HG03196 (cell line): ENCODE measurements around the gene CRABP1.

Experiments
- ATAC-seq: cut with Tn5 transposase; IDR thresholded peaks from one replicate; pipeline ENCODE4 v1.9.1; 2021; ENCODE audit not compliant: unreplicated experiment

CRABP1 gene

GRCh38 chr15:78340231-78341056 is at the start of gene CRABP1:
Gene CRABP1, plus strand, starts transcription at chr15:78340353. Its CDS starts 76 bp downstream, at chr15:78340429.
- no peak for ATAC-seq

DNA sequence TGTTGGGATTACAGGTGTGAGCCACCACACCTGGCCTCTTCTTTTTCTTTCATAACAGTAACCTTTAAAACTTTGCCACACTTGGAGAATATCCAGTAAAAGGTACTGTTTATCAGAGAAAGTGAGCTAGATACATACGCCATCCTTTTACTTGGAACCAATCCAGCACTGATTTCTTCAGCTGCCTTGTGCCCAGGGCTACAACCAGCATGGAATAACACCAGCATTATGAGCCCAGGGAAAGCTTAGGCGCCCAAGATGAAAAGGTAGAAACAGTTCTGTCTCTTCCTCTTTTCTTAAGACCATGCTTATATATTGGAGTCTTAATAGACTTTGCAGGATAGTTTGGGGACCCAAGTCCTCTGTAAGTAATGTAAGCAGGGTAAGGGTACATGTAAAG is 49.1 kb upstream of the CRABP1 start:
- no peak for ATAC-seq

DNA sequence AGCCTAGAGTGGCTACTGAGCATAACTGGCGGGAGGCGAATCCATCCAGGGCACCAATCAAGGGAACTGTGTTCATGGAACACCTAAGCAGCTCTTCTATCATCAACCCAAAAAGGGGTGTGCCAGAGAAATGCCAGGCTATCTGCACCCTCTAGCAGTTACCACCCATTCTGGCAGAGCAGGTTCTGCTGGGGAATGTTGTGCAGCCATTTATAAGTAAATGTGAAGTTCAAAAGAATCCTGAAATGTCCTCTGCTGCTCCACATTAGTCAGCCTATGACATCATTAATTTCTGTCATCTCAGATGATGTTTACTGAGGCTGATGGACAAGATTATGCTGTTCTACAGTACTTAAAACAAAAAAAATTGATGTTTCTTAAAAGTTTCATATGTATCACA is 48.5 kb upstream of the CRABP1 start:
- ATAC-seq, result no peak

- no peak for ATAC-seq
Measured at GRCh38 chr15:78292219-78292618, 47.9 kb upstream of the CRABP1 start.

DNA sequence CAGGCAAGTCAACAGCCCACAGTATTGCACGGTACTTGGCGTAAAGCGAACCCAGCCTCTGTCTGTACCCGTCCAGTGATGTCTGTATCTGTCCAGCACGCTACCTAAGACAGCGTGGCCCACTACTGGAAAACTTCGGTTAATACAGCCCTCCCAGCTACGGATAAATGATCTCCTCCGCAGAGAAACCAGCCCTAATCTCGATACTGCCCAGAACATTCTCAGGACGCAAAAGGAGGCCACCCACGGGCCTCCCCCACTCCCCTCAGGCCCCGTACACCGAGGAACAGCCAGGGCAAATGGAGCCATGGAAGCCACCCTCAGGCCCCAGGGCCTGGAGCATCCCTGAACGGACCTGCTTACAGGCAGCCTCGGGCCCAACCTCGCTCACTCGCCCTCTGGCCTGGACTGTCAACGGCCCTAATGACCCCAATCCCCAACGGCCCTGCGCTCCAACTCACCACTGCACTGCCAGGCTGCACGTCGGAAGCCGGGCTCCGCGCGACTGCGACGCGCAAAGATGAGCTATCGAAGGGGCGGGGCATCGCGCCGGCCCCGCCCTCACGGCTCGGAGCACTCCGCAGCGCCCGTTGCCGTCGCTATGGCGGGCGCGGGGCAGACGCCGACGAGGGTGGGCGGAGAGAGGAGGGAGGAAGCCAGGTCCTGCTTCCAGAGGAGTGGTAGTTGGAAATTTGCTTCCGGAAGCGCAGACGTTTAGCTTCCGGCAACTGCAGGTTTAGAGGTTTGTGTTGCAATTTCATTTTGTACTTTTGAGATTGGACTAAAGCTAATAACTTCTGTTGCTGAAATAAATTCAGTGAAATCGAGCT is 40.8 kb upstream of the CRABP1 start, which contains the start of gene SKIC8:
Gene SKIC8, minus strand, starts transcription at position 509 of the 830 bp plus-strand sequence. CDS start 3,923 bp downstream, outside the sequence.
- ATAC-seq, result peak; percentile 82

DNA sequence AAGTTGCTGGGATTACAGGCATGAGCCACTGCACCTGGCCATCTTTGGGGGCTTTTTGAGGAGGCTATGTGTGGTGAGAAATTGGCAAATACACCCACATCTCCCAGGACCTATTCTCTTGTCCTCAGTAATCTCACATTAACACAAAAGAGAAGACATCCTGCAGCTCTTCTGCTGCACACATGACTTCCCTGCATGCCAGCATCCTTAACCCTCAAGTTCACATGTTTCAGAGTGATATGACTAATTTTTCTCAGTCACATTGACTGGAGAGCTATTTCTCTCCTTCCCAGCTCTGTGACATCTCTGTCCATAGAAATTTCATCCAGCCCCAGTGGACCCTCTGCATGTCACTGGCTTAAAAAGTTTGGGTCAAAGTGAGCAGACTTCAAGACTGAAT is 38.8 kb upstream of the CRABP1 start:
- no peak for ATAC-seq

DNA sequence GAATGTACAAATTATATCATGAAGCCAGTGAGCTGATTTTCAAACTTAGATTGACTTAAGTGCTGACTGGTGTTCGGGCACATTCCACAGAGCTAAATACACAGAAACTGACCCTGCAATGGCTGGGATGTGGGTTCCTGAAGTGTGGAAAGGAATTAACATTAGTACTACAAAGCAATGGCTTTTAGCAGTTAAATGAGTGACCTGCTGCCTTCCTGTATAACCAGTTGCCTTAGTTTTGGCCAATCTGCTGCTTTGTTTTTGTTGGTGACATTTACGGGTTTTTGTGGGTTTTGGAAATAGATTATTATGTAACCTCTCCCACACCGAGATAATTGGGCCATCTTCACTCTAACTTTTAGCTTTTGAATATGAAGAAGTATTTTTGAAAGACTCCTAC is 38.3 kb upstream of the CRABP1 start:
- no peak for ATAC-seq

GRCh38 chr15:78302579-78303312 is 37.4 kb upstream of the CRABP1 start:
- ATAC-seq, result no peak

GRCh38 chr15:78304216-78305066 is 35.7 kb upstream of the CRABP1 start:
- ATAC-seq, result no peak

DNA sequence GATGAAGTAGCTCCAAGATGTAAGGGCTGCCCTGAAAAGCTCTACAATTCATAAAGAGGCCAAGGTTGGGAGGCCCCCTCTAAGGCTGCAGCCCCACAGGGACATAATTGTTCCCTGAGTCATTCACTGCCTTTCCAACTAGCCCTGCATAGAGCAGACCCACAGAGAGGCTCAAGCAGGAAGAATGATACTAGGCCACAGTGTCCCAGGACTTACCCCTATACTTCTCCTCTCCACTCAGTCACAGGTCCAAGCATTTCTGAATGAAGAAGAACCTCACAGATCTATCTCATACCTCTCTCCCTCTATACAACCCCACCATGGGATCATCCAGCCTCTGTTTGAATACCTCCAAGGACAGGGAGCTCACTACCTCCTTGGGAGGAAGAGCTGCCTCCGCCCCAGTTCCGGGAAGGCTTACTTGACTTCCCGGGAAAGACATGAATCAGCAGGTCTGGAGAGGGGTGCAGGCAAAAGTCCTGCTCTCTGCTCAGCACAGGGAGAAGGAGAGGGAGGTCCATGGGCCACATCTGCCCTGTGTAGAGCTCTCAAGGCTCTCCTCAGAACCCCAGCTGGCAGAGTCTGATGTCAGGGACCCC is 33.9 kb upstream of the CRABP1 start:
- no peak for ATAC-seq

GRCh38 chr15:78307976-78308375 is 32.2 kb upstream of the CRABP1 start:
- ATAC-seq, result no peak

- ATAC-seq, result no peak
Measured at GRCh38 chr15:78308422-78309032, 31.6 kb upstream of the CRABP1 start.

DNA sequence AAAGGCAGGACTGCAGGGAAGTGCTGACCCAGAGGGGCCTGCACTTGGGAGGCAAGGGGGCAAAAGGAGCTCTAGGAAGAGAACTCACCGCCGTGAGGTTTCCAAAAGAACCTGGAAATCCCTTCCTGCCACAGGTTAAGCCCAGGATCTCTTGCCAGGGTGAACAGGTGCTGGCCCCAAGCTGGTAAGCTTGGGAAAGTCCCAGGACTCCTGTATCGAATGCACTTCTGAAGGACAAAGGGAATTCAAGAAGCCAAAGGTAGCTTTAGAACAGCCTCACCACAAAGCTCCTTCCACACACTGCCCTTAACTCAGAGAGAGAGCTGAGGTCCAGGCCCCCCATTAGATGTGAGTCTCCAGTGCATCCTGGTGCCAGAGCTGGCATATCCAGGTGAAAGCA is 28.9 kb upstream of the CRABP1 start:
- no peak for ATAC-seq

GRCh38 chr15:78312536-78312935 is 27.6 kb upstream of the CRABP1 start:
- ATAC-seq, result no peak

DNA sequence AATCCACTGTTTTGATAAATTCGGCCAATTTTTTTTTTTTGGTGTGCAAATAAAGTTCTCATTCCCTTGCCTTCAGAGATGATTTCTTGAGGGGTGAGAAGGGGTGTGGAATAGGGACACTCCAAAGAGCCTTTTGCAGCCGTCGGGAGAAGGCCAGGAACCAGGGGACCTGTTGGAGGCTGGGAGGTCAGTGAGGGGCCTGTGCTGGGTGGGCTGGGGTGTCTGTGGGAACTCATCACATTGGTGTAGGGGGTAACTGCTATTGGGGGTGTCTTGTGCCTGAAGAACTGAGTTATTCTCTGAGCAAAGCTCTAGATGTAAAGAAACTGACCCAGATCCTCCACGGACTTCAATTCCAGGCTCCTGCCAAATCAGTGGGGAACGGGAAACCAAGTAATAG is 27.2 kb upstream of the CRABP1 start:
- no peak for ATAC-seq

GRCh38 chr15:78313383-78313782 is 26.8 kb upstream of the CRABP1 start:
- ATAC-seq, result no peak

DNA sequence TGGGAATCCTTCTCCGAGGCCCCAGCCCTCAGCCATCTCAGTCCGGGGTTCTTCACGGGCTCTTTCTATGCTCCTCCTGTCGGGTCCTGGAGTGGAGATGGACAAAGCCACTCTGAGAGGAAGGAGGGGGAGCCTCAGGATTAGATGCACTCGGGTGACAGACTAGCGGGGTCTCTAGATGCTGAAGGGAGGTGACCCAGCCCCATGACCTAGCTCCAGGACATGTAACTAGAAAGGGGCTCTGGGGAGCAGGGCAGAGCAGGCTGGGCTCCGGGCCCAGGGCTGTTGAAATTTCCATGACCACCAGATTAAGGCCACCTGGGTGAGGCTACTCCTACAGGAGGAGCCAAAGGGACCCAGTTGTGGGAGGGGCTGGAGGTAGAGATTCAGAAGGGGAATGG is 26.0 kb upstream of the CRABP1 start:
- ATAC-seq, result no peak

GRCh38 chr15:78315686-78316282 is 24.4 kb upstream of the CRABP1 start:
- no peak for ATAC-seq
